Endothelial cell of umbilical vein (primary cell): ENCODE results near the gene GRID2IP. TPM values are rescaled to one million over a fixed set of nuclear protein-coding genes. Genes with fewer than 3 reads are reported as not detected.

ENCODE experiments used
- BruUV-seq: library from RNA; stranded (reverse); fragments of 400-500 nt; replicated peaks from 2 replicates; lab custom pipeline; 2021; lab: Mats Ljungman, UMichigan
- CTCF ChIA-PET: fragments of 300-600, 350-600 bp; sonication (Branson Sonifier 250); formaldehyde crosslinking; loops from one replicate; lab custom pipeline; 2021; ENCODE audit warnings: antibody characterized with exemption, inconsistent platforms; lab: Charles Lee
- POLR2A ChIA-PET: fragments of 300-600, 350-600 bp; sonication (Branson Sonifier 250); formaldehyde crosslinking; loops from one replicate; lab custom pipeline; 2021; ENCODE audit warnings: antibody characterized with exemption, inconsistent platforms; lab: Charles Lee
- DNase-seq: peaks from one replicate; pipeline ENCODE4 v3.0.0-alpha.2; 2011; ENCODE audit warnings: low read depth, low spot score
- FAIRE-seq: peaks from 2 replicates; lab custom pipeline; 2011; peaks lifted over from hg19 to GRCh38; lab: Jason Lieb, UNC
- H2AFZ ChIP-seq: 2 replicates; pipeline ENCODE4 v1.6.0; 2012; ENCODE audit warnings: low read depth, low read length, control low read depth, inconsistent platforms
- H3K27ac ChIP-seq: 2 replicates; pipeline ENCODE4 v1.5.1; 2011; ENCODE audit warnings: low read depth, mild to moderate bottlenecking, control low read depth, low read length, moderate library complexity; ENCODE audit not compliant: insufficient read depth
- H3K27me3 ChIP-seq, 2 experiments: 2 replicates each; pipeline versions ENCODE4 v1.6.0 to v1.6.1; 2011; ENCODE audit warnings: low read length in 2 of 2, mixed read lengths in 1 of 2; ENCODE audit not compliant: control insufficient read depth in 2 of 2, insufficient read depth in 2 of 2
- H3K36me3 ChIP-seq, 2 experiments: 2 replicates in 1 of 2; 3 replicates in 1 of 2; pipeline ENCODE4 v1.5.1; 2011; ENCODE audit warnings: low read length in 2 of 2, mild to moderate bottlenecking in 1 of 2, moderate library complexity in 1 of 2; ENCODE audit not compliant: control insufficient read depth in 2 of 2, insufficient read depth in 2 of 2; ENCODE audit errors: extremely low read depth in 1 of 2
- H3K4me1 ChIP-seq: 3 replicates; pipeline ENCODE4 v1.5.1; 2011; ENCODE audit warnings: mild to moderate bottlenecking, low read length; ENCODE audit not compliant: control insufficient read depth, insufficient read depth; ENCODE audit errors: extremely low read depth
- H3K4me2 ChIP-seq: 2 replicates; pipeline ENCODE4 v1.6.1; 2011; ENCODE audit warnings: low read length, control low read depth, mixed read lengths; ENCODE audit not compliant: insufficient read depth
- H3K4me3 ChIP-seq, 3 experiments: fragments of 200-600 bp in 1 of 3; sonication (generic), shearing (Covaris generic) in 1 of 3; replicated peaks in 1 of 3; 2 replicates each; pipeline ENCODE4 v1.5.1; 2011 to 2016; ENCODE audit warnings: control low read depth in 3 of 3, low read length in 3 of 3, mild to moderate bottlenecking in 2 of 3, inconsistent platforms in 1 of 3, low read depth in 1 of 3, moderate library complexity in 1 of 3; ENCODE audit not compliant: insufficient read depth in 1 of 3
- H3K79me2 ChIP-seq: 2 replicates; pipeline ENCODE4 v1.6.0; 2012; ENCODE audit warnings: low read length, inconsistent platforms; ENCODE audit not compliant: control insufficient read depth, insufficient read depth
- H3K9ac ChIP-seq: replicated peaks from 2 replicates; pipeline ENCODE3; 2011; ENCODE audit warnings: low read length, control low read depth; ENCODE audit not compliant: insufficient read depth; ENCODE audit errors: extremely low read depth
- H3K9me1 ChIP-seq: replicated peaks from 3 replicates; pipeline ENCODE4 v1.6.0; 2011; ENCODE audit warnings: mild to moderate bottlenecking, low read length; ENCODE audit not compliant: control insufficient read depth, insufficient read depth; ENCODE audit errors: extremely low read depth
- H3K9me3 ChIP-seq: replicated peaks from 2 replicates; pipeline ENCODE4 v1.5.1; 2012; ENCODE audit warnings: low read length, inconsistent platforms; ENCODE audit not compliant: control insufficient read depth, insufficient read depth
- H4K20me1 ChIP-seq: replicated peaks from 2 replicates; pipeline ENCODE3; 2011; ENCODE audit warnings: mild to moderate bottlenecking, low read length; ENCODE audit not compliant: control insufficient read depth, insufficient read depth; ENCODE audit errors: extremely low read depth
- FOS ChIP-seq: IDR thresholded peaks from 2 replicates; pipeline ENCODE4 v1.6.1; 2011; ENCODE audit warnings: mild to moderate bottlenecking, low read length, moderate library complexity, borderline replicate concordance; ENCODE audit not compliant: insufficient read depth
- GATA2 ChIP-seq: IDR thresholded peaks from 2 replicates; pipeline ENCODE4 v1.7.0; 2011; ENCODE audit warnings: low read depth, mild to moderate bottlenecking, moderate library complexity, mixed read lengths, low read length; ENCODE audit not compliant: insufficient read length, insufficient read depth
- JUN ChIP-seq: IDR thresholded peaks from 2 replicates; pipeline ENCODE4 v1.6.1; 2011; ENCODE audit warnings: borderline replicate concordance, low read depth; ENCODE audit not compliant: insufficient read length, insufficient read depth
- MYC ChIP-seq: IDR thresholded peaks from one replicate; pipeline ENCODE4 v1.6.1; 2011; ENCODE audit warnings: mild to moderate bottlenecking, low read depth, low read length
- POLR2A ChIP-seq: IDR thresholded peaks from 2 replicates; pipeline ENCODE4 v1.6.1; 2012; ENCODE audit warnings: low read depth, mild to moderate bottlenecking, control low read depth, low read length
- POLR2AphosphoS5 ChIP-seq: IDR thresholded peaks from 2 replicates; pipeline ENCODE4 v1.6.1; 2012; ENCODE audit warnings: low read depth, mild to moderate bottlenecking, control low read depth, low read length, moderate library complexity; ENCODE audit not compliant: insufficient read depth
- dilution Hi-C: fragments of 300-500 bp; cut with MboI; formaldehyde crosslinking; loops from one replicate; pipeline ENCODE4 v1.15.0; 2019; ENCODE audit warnings: low sequenced_read_pairs; ENCODE audit not compliant: extremely low pct_ligation_motif_present
- intact Hi-C: fragments of 100-400 bp; cut with micrococcal nuclease; formaldehyde crosslinking; loops from one replicate; pipeline ENCODE4 v1.10.0; 2022
- polyA plus RNA-seq, 4 experiments: library from polyadenylated mRNA; depleted of rRNA in 3 of 4; stranded (reverse) in 3 of 4; unstranded in 1 of 4; fragments of >200 nt; gene quantifications; 2 replicates each; pipeline versions ENCODE4 v1.2.1 to v1.2.3, GENCODE V29; 2011 to 2012; ENCODE audit warnings: missing spikeins in 1 of 4
- total RNA-seq: library from RNA; stranded (reverse); gene quantifications from 2 replicates; pipeline ENCODE4 v1.2.3, GENCODE V29; 2021
- TF ChIP-seq, protein P1 (sequence below), 2 donors: IDR thresholded peaks; 1 replicate in 1 of 2; 2 replicates in 1 of 2; pipeline ENCODE4 v1.5.1; 2011; ENCODE audit warnings: low read length in 2 of 2, mild to moderate bottlenecking in 2 of 2, moderate library complexity in 2 of 2, control low read depth in 1 of 2, inconsistent platforms in 1 of 2, low read depth in 1 of 2; ENCODE audit not compliant: insufficient read depth in 1 of 2; ENCODE audit errors: extremely low read depth in 1 of 2
- TF ChIP-seq, protein P2 (sequence below): IDR thresholded peaks from 2 replicates; pipeline ENCODE4 v1.6.1; 2011; ENCODE audit not compliant: insufficient read depth, insufficient read length

The GRID2IP gene
- total and polyA plus RNA-seq, 2 donors (not counting 3 experiments of a cell fraction or from before 2014, with no cell fraction given), result not detected

DNA sequence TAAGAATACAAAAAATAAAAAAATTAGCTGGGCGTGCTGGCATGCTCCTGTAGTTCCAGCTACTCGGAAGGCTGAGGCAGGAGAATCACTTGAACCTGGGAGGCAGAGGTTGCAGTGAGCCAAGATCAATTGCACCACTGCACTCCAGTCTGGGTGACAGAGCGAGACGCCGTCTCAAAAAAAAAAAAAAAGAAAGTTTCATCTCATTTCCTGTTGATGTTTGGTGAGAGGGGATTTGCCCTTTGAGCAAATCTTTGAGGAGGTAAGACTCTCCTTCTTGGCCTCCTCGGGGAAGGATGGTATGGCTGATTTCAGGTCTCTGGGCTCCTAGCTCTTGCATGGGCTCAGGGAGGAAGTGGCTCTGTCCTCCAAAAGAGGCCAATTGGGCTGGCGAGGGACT is 3.6 kb upstream of the GRID2IP start:
- H2AFZ ChIP-seq, result no peak overlapping the region
- H3K9ac ChIP-seq, result no peak overlapping the region
- no peaks in the 10 kb centered on the region for H3K4me1 ChIP-seq
- H3K9me3 ChIP-seq, result no peaks in the 10 kb centered on the region
- TF ChIP-seq, protein P1, sequence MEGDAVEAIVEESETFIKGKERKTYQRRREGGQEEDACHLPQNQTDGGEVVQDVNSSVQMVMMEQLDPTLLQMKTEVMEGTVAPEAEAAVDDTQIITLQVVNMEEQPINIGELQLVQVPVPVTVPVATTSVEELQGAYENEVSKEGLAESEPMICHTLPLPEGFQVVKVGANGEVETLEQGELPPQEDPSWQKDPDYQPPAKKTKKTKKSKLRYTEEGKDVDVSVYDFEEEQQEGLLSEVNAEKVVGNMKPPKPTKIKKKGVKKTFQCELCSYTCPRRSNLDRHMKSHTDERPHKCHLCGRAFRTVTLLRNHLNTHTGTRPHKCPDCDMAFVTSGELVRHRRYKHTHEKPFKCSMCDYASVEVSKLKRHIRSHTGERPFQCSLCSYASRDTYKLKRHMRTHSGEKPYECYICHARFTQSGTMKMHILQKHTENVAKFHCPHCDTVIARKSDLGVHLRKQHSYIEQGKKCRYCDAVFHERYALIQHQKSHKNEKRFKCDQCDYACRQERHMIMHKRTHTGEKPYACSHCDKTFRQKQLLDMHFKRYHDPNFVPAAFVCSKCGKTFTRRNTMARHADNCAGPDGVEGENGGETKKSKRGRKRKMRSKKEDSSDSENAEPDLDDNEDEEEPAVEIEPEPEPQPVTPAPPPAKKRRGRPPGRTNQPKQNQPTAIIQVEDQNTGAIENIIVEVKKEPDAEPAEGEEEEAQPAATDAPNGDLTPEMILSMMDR (IDR thresholded peaks at IDR 0.05; ENCODE audit: extremely low read depth in 1 of 2, insufficient read depth in 1 of 2, low read depth in 1 of 2, low read length in 2 of 2), result no peak
- no peak for TF ChIP-seq GATA2
- TF ChIP-seq POLR2A, result no peak
- TF ChIP-seq JUN, result no peak
- TF ChIP-seq FOS, result no peak
- no peak for TF ChIP-seq POLR2AphosphoS5
- TF ChIP-seq, protein P2, sequence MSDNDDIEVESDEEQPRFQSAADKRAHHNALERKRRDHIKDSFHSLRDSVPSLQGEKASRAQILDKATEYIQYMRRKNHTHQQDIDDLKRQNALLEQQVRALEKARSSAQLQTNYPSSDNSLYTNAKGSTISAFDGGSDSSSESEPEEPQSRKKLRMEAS, result no peak
- no peak for TF ChIP-seq MYC
- no peak for FAIRE-seq
- no TSS peak for BruUV-seq
- H3K4me3 ChIP-seq, result no peak overlapping the region
- no peaks in the 10 kb centered on the region for H3K9me1 ChIP-seq
- intact Hi-C loops, result no loop called here
- no peak overlapping the region for H3K27ac ChIP-seq
- H3K36me3 ChIP-seq, result no peaks in the 10 kb centered on the region
- dilution Hi-C loops, result no loop called here
- POLR2A ChIA-PET, result no interaction called here
- no peak for DNase-seq
- no peaks in the 10 kb centered on the region for H3K79me2 ChIP-seq
- CTCF ChIA-PET, result interaction anchor here (1.0 kb wide), 1 partner anchor 16 kb away, joined by 3 read pairs; no protein-coding TSS in a partner anchor
- H3K4me2 ChIP-seq, result no peak overlapping the region
- H4K20me1 ChIP-seq, result no peaks in the 10 kb centered on the region
- H3K27me3 ChIP-seq, result no peaks in the 10 kb centered on the region
